Panc1 (cell line): ENCODE results near the gene HEMK1. TPM values are rescaled to one million over a fixed set of nuclear protein-coding genes. Genes with fewer than 3 reads are reported as not detected.

Experiments
- ATAC-seq: fragments of 200-7000 bp; cut with Tn5 transposase; 2 replicates; pipeline ENCODE4 v1.9.1; 2020; ENCODE audit warnings: mild to moderate bottlenecking, moderate library complexity
- BruUV-seq: library from RNA; stranded (reverse); fragments of 400-500 nt; replicated peaks from 2 replicates; lab custom pipeline; 2021; lab: Mats Ljungman, UMichigan
- CTCF ChIA-PET: fragments of 300-600 bp; sonication (Branson Sonifier 250); formaldehyde crosslinking; loops from one replicate; lab custom pipeline; 2022; ENCODE audit warnings: antibody characterized with exemption; lab: Charles Lee
- POLR2A ChIA-PET: fragments of 300-600 bp; sonication (Branson Sonifier 250); formaldehyde crosslinking; loops from one replicate; lab custom pipeline; 2022; ENCODE audit warnings: antibody characterized with exemption; lab: Charles Lee
- DNase-seq: peaks from one replicate; pipeline ENCODE4 v3.0.0-alpha.2; 2010; ENCODE audit warnings: low read depth, low spot score
- H3K27ac ChIP-seq: 2 replicates; pipeline ENCODE4 v1.5.1; 2011; ENCODE audit warnings: mild to moderate bottlenecking, low read length, inconsistent platforms
- H3K27me3 ChIP-seq: fragments of 200-500 bp; sonication (Bioruptor generic); 2 replicates; pipeline ENCODE4 v1.6.0; 2014; ENCODE audit warnings: low read length, inconsistent platforms; ENCODE audit not compliant: control insufficient read depth, insufficient read depth
- H3K36me3 ChIP-seq: fragments of 200-500 bp; sonication (Bioruptor generic); 2 replicates; pipeline ENCODE4 v1.5.1; 2014; ENCODE audit warnings: inconsistent platforms, mild to moderate bottlenecking, low read length, moderate library complexity; ENCODE audit not compliant: control insufficient read depth, insufficient read depth
- H3K4me1 ChIP-seq: 2 replicates; pipeline ENCODE4 v1.5.1; 2011; ENCODE audit warnings: inconsistent platforms, mild to moderate bottlenecking, low read length, moderate library complexity; ENCODE audit not compliant: control insufficient read depth, insufficient read depth
- H3K4me3 ChIP-seq, 2 experiments: 2 replicates each; pipeline ENCODE4 v1.5.1; 2011 to 2012; ENCODE audit warnings: low read depth in 2 of 2, low read length in 2 of 2, mild to moderate bottlenecking in 2 of 2, inconsistent platforms in 1 of 2, moderate library complexity in 1 of 2
- H3K9me3 ChIP-seq: fragments of 200-500 bp; sonication (Bioruptor generic); 2 replicates; pipeline ENCODE4 v1.5.1; 2014; ENCODE audit warnings: low read depth, mild to moderate bottlenecking, inconsistent platforms, low read length, moderate library complexity; ENCODE audit not compliant: control insufficient read depth, insufficient read depth
- POLR2AphosphoS5 ChIP-seq: IDR thresholded peaks from 2 replicates; pipeline ENCODE4 v1.6.1; 2012; ENCODE audit warnings: mild to moderate bottlenecking, low read depth, low read length, moderate library complexity
- SIN3A ChIP-seq: IDR thresholded peaks from 2 replicates; pipeline ENCODE4 v1.6.1; 2012; ENCODE audit warnings: low read depth, mild to moderate bottlenecking, low read length, moderate library complexity, borderline replicate concordance; ENCODE audit not compliant: insufficient read depth
- TCF7L2 ChIP-seq: IDR thresholded peaks from 2 replicates; pipeline ENCODE4 v1.6.1; 2011; ENCODE audit warnings: mild to moderate bottlenecking, low read depth, low read length, inconsistent platforms
- in situ Hi-C: cut with HindIII; loops from 2 replicates; pipeline ENCODE4 v1.10.0; 2016; ENCODE audit warnings: low sequenced_read_pairs, low pct_unique_long_range_greater_than_20kb
- intact Hi-C: fragments of 100-400 bp; cut with micrococcal nuclease; formaldehyde crosslinking; loops from one replicate; pipeline ENCODE4 v1.10.0; 2022; ENCODE audit not compliant: unreplicated experiment
- total RNA-seq: library from RNA; stranded (reverse); gene quantifications from one replicate; pipeline ENCODE4 v1.2.1, GENCODE V29; 2021; ENCODE audit not compliant: unreplicated experiment
- TF ChIP-seq, protein P1 (sequence below): fragments of 450-650 bp; IDR thresholded peaks from 2 replicates; pipeline ENCODE4 v1.5.1; 2017; ENCODE audit warnings: mild to moderate bottlenecking
- TF ChIP-seq, protein P2 (sequence below), 2 experiments: IDR thresholded peaks; 2 replicates each; pipeline ENCODE4 v1.6.1; 2011 to 2012; ENCODE audit warnings: low read depth in 2 of 2, control low read depth in 1 of 2, low read length in 1 of 2, mild to moderate bottlenecking in 1 of 2, moderate library complexity in 1 of 2; ENCODE audit not compliant: insufficient read depth in 1 of 2

Gene HEMK1
- total RNA-seq, 1 experiment from 2014 or later: 12.1 TPM

DNA sequence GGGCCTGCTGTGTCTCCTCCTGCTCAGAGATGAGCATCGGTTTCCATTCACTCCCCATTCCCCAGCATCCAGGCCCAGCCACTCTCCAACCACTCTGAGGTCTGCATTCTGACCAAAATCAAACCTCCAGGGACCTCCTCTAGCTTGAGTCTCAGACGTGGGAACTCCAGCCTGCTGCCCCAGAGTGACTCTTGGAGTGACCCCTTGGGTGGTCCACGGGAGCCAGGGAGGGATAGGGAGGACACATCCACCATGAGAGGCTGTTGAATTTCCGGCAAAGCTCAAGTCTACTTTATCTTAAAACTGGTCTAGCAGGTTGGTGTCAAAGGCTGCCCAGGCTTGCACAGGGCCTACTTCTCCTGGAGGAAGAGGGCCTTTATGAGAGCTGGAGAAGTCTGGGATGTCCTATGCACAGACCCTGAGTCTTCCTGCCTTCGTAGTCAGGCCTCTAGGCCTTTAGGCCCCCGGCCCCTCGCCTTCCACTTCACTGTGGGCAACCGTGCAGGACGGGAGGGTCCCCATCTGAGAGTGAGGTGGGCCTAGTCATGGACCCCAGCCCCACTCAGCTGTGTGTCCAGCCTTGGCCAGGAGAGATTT, 33.4 kb downstream of the HEMK1 start (continued):
- TF ChIP-seq SIN3A: no peak

DNA sequence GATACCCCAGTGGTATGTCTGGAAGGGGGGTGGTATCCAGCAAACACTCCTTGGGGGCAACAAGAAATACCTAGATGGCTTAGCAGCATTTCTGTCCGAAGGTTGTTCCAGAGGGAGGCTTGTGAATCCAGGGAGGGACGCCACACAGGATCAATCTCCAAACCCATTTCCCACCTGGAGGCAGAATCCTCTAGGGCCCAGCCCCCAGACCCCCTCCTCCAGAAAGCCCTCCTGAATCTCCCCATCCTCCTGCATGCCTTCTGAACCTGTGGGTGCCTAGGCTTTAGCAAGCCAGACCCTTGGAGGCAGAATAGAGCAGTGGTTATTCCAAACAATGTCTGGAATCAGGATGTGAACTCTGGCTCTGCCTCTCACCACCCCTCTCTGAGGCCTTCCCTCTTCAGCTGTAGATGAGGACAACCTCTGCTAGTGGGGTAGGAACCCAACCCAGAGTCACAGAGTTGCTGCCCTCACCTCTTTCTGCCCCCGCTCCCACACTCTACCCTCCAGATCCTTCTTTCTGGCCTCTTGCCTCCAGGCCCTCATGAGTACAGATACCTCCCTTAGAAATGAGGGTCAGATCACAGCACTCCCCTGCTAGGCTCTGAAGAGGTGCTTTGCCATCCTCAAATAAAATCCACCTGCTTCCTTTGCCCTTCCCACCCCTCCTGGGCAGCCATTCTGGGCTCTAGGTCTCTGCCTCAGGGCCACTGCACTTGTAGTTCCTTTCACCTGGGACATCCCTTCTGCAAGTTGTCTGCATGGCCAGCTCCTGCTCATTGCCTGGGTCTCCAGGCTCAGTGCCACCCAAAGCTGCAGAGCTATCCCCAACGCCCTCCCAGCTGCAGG, 34.2 kb downstream of the HEMK1 start:
- TF ChIP-seq SIN3A: no peak
- TF ChIP-seq, protein P1, sequence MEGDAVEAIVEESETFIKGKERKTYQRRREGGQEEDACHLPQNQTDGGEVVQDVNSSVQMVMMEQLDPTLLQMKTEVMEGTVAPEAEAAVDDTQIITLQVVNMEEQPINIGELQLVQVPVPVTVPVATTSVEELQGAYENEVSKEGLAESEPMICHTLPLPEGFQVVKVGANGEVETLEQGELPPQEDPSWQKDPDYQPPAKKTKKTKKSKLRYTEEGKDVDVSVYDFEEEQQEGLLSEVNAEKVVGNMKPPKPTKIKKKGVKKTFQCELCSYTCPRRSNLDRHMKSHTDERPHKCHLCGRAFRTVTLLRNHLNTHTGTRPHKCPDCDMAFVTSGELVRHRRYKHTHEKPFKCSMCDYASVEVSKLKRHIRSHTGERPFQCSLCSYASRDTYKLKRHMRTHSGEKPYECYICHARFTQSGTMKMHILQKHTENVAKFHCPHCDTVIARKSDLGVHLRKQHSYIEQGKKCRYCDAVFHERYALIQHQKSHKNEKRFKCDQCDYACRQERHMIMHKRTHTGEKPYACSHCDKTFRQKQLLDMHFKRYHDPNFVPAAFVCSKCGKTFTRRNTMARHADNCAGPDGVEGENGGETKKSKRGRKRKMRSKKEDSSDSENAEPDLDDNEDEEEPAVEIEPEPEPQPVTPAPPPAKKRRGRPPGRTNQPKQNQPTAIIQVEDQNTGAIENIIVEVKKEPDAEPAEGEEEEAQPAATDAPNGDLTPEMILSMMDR: no peak
- no peak for TF ChIP-seq TCF7L2
- no peak for TF ChIP-seq POLR2AphosphoS5
- TF ChIP-seq, protein P2, sequence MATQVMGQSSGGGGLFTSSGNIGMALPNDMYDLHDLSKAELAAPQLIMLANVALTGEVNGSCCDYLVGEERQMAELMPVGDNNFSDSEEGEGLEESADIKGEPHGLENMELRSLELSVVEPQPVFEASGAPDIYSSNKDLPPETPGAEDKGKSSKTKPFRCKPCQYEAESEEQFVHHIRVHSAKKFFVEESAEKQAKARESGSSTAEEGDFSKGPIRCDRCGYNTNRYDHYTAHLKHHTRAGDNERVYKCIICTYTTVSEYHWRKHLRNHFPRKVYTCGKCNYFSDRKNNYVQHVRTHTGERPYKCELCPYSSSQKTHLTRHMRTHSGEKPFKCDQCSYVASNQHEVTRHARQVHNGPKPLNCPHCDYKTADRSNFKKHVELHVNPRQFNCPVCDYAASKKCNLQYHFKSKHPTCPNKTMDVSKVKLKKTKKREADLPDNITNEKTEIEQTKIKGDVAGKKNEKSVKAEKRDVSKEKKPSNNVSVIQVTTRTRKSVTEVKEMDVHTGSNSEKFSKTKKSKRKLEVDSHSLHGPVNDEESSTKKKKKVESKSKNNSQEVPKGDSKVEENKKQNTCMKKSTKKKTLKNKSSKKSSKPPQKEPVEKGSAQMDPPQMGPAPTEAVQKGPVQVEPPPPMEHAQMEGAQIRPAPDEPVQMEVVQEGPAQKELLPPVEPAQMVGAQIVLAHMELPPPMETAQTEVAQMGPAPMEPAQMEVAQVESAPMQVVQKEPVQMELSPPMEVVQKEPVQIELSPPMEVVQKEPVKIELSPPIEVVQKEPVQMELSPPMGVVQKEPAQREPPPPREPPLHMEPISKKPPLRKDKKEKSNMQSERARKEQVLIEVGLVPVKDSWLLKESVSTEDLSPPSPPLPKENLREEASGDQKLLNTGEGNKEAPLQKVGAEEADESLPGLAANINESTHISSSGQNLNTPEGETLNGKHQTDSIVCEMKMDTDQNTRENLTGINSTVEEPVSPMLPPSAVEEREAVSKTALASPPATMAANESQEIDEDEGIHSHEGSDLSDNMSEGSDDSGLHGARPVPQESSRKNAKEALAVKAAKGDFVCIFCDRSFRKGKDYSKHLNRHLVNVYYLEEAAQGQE (IDR thresholded peaks at IDR 0.05; ENCODE audit: insufficient read depth in 1 of 2, low read depth in 2 of 2, low read length in 1 of 2): no peak
- H3K4me1 ChIP-seq: peaks cover 11% of the 10 kb centered on the region
- ChIA-PET CTCF (no interaction called here), POLR2A (no interaction called here)
- no peak for ATAC-seq
- BruUV-seq: no TSS peak
- intact Hi-C loops: no loop called here
- H3K27ac ChIP-seq: no peak overlapping the region
- in situ Hi-C loops: no loop called here
- H3K36me3 ChIP-seq: no peaks in the 10 kb centered on the region
- no peak overlapping the region for H3K4me3 ChIP-seq
- no peak for DNase-seq
- no peaks in the 10 kb centered on the region for H3K9me3 ChIP-seq
- no peaks in the 10 kb centered on the region for H3K27me3 ChIP-seq

DNA sequence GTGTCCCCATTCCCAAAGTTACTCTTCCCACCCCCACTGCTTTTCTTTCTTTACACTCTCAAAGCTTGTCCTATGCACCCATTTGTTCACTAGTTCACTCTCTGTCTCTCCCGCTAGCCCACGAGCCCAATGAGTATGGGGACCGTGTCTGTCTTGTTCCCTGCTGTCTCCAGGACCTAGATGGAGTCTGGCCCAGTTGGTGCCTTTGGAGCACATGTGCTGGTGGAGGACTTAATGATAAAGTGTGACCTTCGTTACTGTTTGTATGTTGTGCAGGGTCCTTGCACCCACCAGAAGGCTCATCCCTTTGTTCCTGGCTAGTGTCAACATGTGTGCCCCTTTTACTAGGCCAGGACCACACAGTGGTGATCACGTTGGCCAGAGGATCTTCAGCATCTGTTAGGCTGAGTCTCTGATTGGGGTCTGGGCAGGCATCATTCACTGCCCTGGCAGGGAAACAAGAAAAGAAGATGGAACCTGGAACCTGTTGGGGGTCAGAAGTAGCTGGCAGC, 34.8 kb downstream of the HEMK1 start:
- ChIA-PET CTCF (no interaction called here), POLR2A (no interaction called here)
- DNase-seq: no peak
- ATAC-seq: no peak
- TF ChIP-seq TCF7L2 (no peak), POLR2AphosphoS5 (no peak), SIN3A (no peak)
- TF ChIP-seq, protein P1: no peak
- TF ChIP-seq, protein P2 (IDR thresholded peaks at IDR 0.05; ENCODE audit: insufficient read depth in 1 of 2, low read depth in 2 of 2, low read length in 1 of 2): no peak
- BruUV-seq: no TSS peak
- Histone ChIP-seq H3K4me3 (no peak overlapping the region), H3K27ac (no peak overlapping the region), H3K27me3 (no peaks in the 10 kb centered on the region), H3K9me3 (no peaks in the 10 kb centered on the region), H3K4me1 (peaks cover 11% of the 10 kb centered on the region), H3K36me3 (no peaks in the 10 kb centered on the region)
- intact Hi-C loops: no loop called here
- in situ Hi-C loops: no loop called here
